H1 (cell line): ENCODE measurements around the gene TBC1D22A. TPM values are rescaled to one million over a fixed set of nuclear protein-coding genes. Genes with fewer than 3 reads are reported as not detected.

Experiments
- CTCF ChIA-PET: fragments of 300-600 bp; sonication (Branson Sonifier 250); formaldehyde crosslinking; loops from one replicate; lab custom pipeline; 2021; ENCODE audit not compliant: partially characterized antibody; lab: Charles Lee
- POLR2A ChIA-PET: fragments of 300-600 bp; sonication (Branson Sonifier 250); formaldehyde crosslinking; loops from one replicate; lab custom pipeline; 2021; ENCODE audit warnings: inconsistent platforms; ENCODE audit not compliant: partially characterized antibody; lab: Charles Lee
- DNase-seq, 2 experiments: peaks; one replicate each; pipeline versions ENCODE4 v3.0.0 to v3.0.0-alpha.2; 2010 to 2022; ENCODE audit warnings: low spot score in 2 of 2, low read depth in 1 of 2, mixed read lengths in 1 of 2
- FAIRE-seq: peaks from 2 replicates; lab custom pipeline; 2011; peaks lifted over from hg19 to GRCh38; lab: Jason Lieb, UNC
- H2AFZ ChIP-seq: 2 replicates; pipeline ENCODE4 v1.8.1; 2012; ENCODE audit warnings: low read length, inconsistent platforms
- H2AK5ac ChIP-seq: 2 replicates; pipeline ENCODE4 v1.6.1; 2013; ENCODE audit warnings: low read depth, low read length
- H2BK120ac ChIP-seq: replicated peaks from 2 replicates; pipeline ENCODE3; 2013; ENCODE audit warnings: low read depth, low read length, inconsistent platforms
- H2BK12ac ChIP-seq: 2 replicates; pipeline ENCODE4 v1.6.1; 2013; ENCODE audit warnings: low read depth, low read length
- H2BK15ac ChIP-seq: 2 replicates; pipeline ENCODE4 v1.6.1; 2013; ENCODE audit warnings: low read length
- H2BK20ac ChIP-seq: 2 replicates; pipeline ENCODE4 v1.6.1; 2013; ENCODE audit warnings: low read length
- H2BK5ac ChIP-seq: 2 replicates; pipeline ENCODE4 v1.6.1; 2013; ENCODE audit warnings: low read depth, low read length
- H3K14ac ChIP-seq: 2 replicates; pipeline ENCODE4 v1.6.1; 2013; ENCODE audit warnings: inconsistent platforms; ENCODE audit not compliant: insufficient read length
- H3K18ac ChIP-seq: 2 replicates; pipeline ENCODE4 v1.6.1; 2013; ENCODE audit warnings: low read length; ENCODE audit errors: extremely low read depth
- H3K23ac ChIP-seq: 2 replicates; pipeline ENCODE4 v1.6.1; 2013; ENCODE audit warnings: inconsistent platforms; ENCODE audit not compliant: insufficient read length
- H3K23me2 ChIP-seq: 2 replicates; pipeline ENCODE4 v1.6.1; 2013; ENCODE audit warnings: low read depth, low read length
- H3K27ac ChIP-seq: 2 replicates; pipeline ENCODE4 v1.6.1; 2011; ENCODE audit warnings: low read depth, low read length, inconsistent platforms
- H3K27me3 ChIP-seq, 4 experiments: replicated peaks in 1 of 4; 1 replicate in 1 of 4; 2 replicates in 3 of 4; pipeline versions ENCODE4 v1.6.1 to v1.8.1; 2011 to 2013; ENCODE audit warnings: low read length in 3 of 4, mild to moderate bottlenecking in 3 of 4, inconsistent platforms in 2 of 4, mixed read lengths in 2 of 4, moderate library complexity in 1 of 4; ENCODE audit not compliant: control insufficient read depth in 3 of 4, insufficient read depth in 3 of 4; ENCODE audit errors: extremely low read depth in 1 of 4
- H3K36me3 ChIP-seq, 4 experiments: 2 replicates each; pipeline versions ENCODE4 v1.6.1 to v1.8.1; 2011 to 2013; ENCODE audit warnings: mild to moderate bottlenecking in 4 of 4, low read length in 3 of 4, moderate library complexity in 2 of 4, control low read depth in 1 of 4, inconsistent platforms in 1 of 4; ENCODE audit not compliant: insufficient read depth in 4 of 4, control insufficient read depth in 2 of 4
- H3K4ac ChIP-seq: replicated peaks from 2 replicates; pipeline ENCODE3; 2013; ENCODE audit warnings: low read length, low read depth, mixed read lengths, inconsistent platforms; ENCODE audit not compliant: insufficient read length
- H3K4me1 ChIP-seq, 4 experiments: replicated peaks in 1 of 4; 1 replicate in 1 of 4; 2 replicates in 3 of 4; pipeline versions ENCODE4 v1.6.1 to v1.8.1; 2011 to 2013; ENCODE audit warnings: low read length in 3 of 4, inconsistent platforms in 2 of 4, mixed read lengths in 1 of 4; ENCODE audit not compliant: insufficient read depth in 4 of 4, control insufficient read depth in 3 of 4
- H3K4me2 ChIP-seq, 2 experiments: 2 replicates each; pipeline versions ENCODE4 v1.6.1 to v1.8.1; 2011 to 2013; ENCODE audit warnings: low read depth in 2 of 2, low read length in 2 of 2, control low read depth in 1 of 2, inconsistent platforms in 1 of 2, mild to moderate bottlenecking in 1 of 2; ENCODE audit not compliant: insufficient read depth in 1 of 2
- H3K4me3 ChIP-seq, 4 experiments: fragments of 200-600, 300-600 bp in 1 of 4; sonication (generic), shearing (Covaris generic), sonication (Bioruptor Twin) in 1 of 4; 2 replicates each; pipeline versions ENCODE4 v1.5.1 to v1.8.1; 2011 to 2016; ENCODE audit warnings: low read length in 4 of 4, low read depth in 3 of 4, control low read depth in 2 of 4, inconsistent platforms in 2 of 4, mild to moderate bottlenecking in 2 of 4, mixed read lengths in 1 of 4, moderate library complexity in 1 of 4; ENCODE audit not compliant: insufficient read depth in 2 of 4; ENCODE audit errors: extremely low read depth in 1 of 4
- H3K56ac ChIP-seq: replicated peaks from 2 replicates; pipeline ENCODE3; 2013; ENCODE audit warnings: low read depth, mild to moderate bottlenecking, mixed read lengths, low read length, inconsistent platforms; ENCODE audit not compliant: insufficient read length
- H3K79me1 ChIP-seq: 2 replicates; pipeline ENCODE4 v1.6.1; 2013; ENCODE audit warnings: low read depth, low read length, control low read depth
- H3K79me2 ChIP-seq, 2 experiments: 2 replicates each; pipeline versions ENCODE4 v1.6.1 to v1.8.1; 2012 to 2013; ENCODE audit warnings: low read length in 2 of 2, mild to moderate bottlenecking in 2 of 2, inconsistent platforms in 1 of 2; ENCODE audit not compliant: insufficient read depth in 2 of 2, control insufficient read depth in 1 of 2
- H3K9ac ChIP-seq, 4 experiments: replicated peaks in 1 of 4; 1 replicate in 1 of 4; 2 replicates in 3 of 4; pipeline versions ENCODE4 v1.6.1 to v1.8.1; 2011 to 2013; ENCODE audit warnings: low read depth in 3 of 4, low read length in 3 of 4, control low read depth in 2 of 4, mild to moderate bottlenecking in 2 of 4, moderate library complexity in 2 of 4, inconsistent platforms in 1 of 4; ENCODE audit errors: extremely low read depth in 1 of 4
- H3K9me3 ChIP-seq, 2 experiments: 2 replicates each; pipeline versions ENCODE4 v1.6.1 to v1.8.1; 2012 to 2013; ENCODE audit warnings: mild to moderate bottlenecking in 2 of 2, moderate library complexity in 2 of 2, control low read depth in 1 of 2, inconsistent platforms in 1 of 2, low read depth in 1 of 2, low read length in 1 of 2, mixed read lengths in 1 of 2; ENCODE audit not compliant: insufficient read depth in 2 of 2
- H4K20me1 ChIP-seq, 2 experiments: replicated peaks in 1 of 2; 2 replicates each; pipeline versions ENCODE3 to v1.8.1; 2011 to 2013; ENCODE audit warnings: inconsistent platforms in 2 of 2, low read length in 2 of 2, mild to moderate bottlenecking in 1 of 2; ENCODE audit not compliant: insufficient read depth in 2 of 2, control insufficient read depth in 1 of 2
- H4K5ac ChIP-seq: 2 replicates; pipeline ENCODE4 v1.6.1; 2013; ENCODE audit warnings: low read length, low read depth, mixed read lengths, inconsistent platforms; ENCODE audit not compliant: insufficient read length
- H4K8ac ChIP-seq: 2 replicates; pipeline ENCODE4 v1.8.0; 2013; ENCODE audit warnings: mild to moderate bottlenecking, moderate library complexity, low read length, inconsistent platforms; ENCODE audit not compliant: insufficient read depth; ENCODE audit errors: extremely low read depth
- H4K91ac ChIP-seq: replicated peaks from 2 replicates; pipeline ENCODE3; 2013; ENCODE audit warnings: low read length, mixed read lengths, inconsistent platforms; ENCODE audit not compliant: insufficient read length
- CBX5 ChIP-seq: fragments of 300-800, 300-1000 bp; sonication (generic); IDR thresholded peaks from 2 replicates; pipeline ENCODE4 v1.7.1; 2016; ENCODE audit warnings: antibody characterized with exemption, low read length, low read depth
- CBX8 ChIP-seq: fragments of 300-800, 300-1000 bp; sonication (generic); IDR thresholded peaks from 2 replicates; pipeline ENCODE4 v1.7.1; 2016; ENCODE audit warnings: low read depth, low read length, borderline replicate concordance
- CTBP2 ChIP-seq: IDR thresholded peaks from 2 replicates; pipeline ENCODE4 v1.7.0; 2011; ENCODE audit warnings: borderline replicate concordance, mild to moderate bottlenecking, moderate library complexity, mixed read lengths, low read length; ENCODE audit not compliant: insufficient read depth, insufficient read length
- EZH2 ChIP-seq: fragments of 200-600 bp; sonication (generic); IDR thresholded peaks from 2 replicates; pipeline ENCODE4 v1.7.1; 2012; ENCODE audit warnings: low read depth, mild to moderate bottlenecking, moderate library complexity, low read length, inconsistent platforms; ENCODE audit not compliant: severe bottlenecking
- HDAC2 ChIP-seq, 2 experiments: fragments of 300-600 bp in 1 of 2; sonication (generic) in 1 of 2; IDR thresholded peaks; 2 replicates each; pipeline ENCODE4 v1.6.1; 2011 to 2012; ENCODE audit warnings: low read depth in 2 of 2, low read length in 2 of 2, mild to moderate bottlenecking in 2 of 2, moderate library complexity in 2 of 2, borderline replicate concordance in 1 of 2, inconsistent platforms in 1 of 2
- KDM1A ChIP-seq: fragments of 200-600, 300-600 bp; sonication (generic); IDR thresholded peaks from 2 replicates; pipeline ENCODE4 v1.7.1; 2016; ENCODE audit warnings: mild to moderate bottlenecking, low read length, borderline replicate concordance
- MAFK ChIP-seq: IDR thresholded peaks from 2 replicates; pipeline ENCODE4 v1.6.1; 2012; ENCODE audit warnings: low read depth, mild to moderate bottlenecking, improper control_type of control experiment, low read length
- MAX ChIP-seq: IDR thresholded peaks from 2 replicates; pipeline ENCODE4 v1.6.1; 2012; ENCODE audit warnings: inconsistent platforms
- NRF1 ChIP-seq: IDR thresholded peaks from 2 replicates; pipeline ENCODE4 v1.6.1; 2011; ENCODE audit warnings: mild to moderate bottlenecking, low read depth, low read length, improper control_type of control experiment
- YY1 ChIP-seq: IDR thresholded peaks from 2 replicates; pipeline ENCODE4 v1.6.1; 2011; ENCODE audit warnings: low read depth, mild to moderate bottlenecking, low read length
- WGBS, 2 experiments: shearing (Covaris generic) in 1 of 2; methylation state at CpG; one replicate each; pipeline versions ENCODE4 v1.1.6 to v1.1.7; 2013 to 2015; ENCODE audit warnings: low lambda C conversion rate in 2 of 2, mixed read lengths in 2 of 2, inconsistent platforms in 1 of 2, low coverage in 1 of 2, missing lambda C conversion rate in 1 of 2; ENCODE audit not compliant: insufficient replicate concordance in 2 of 2, insufficient coverage in 1 of 2, insufficient read length in 1 of 2; ENCODE audit errors: extremely low coverage in 1 of 2, missing lambda C conversion rate in 1 of 2; 5-methylcytosine and 5-hydroxymethylcytosine counted together
- polyA plus RNA-seq, 7 experiments: library from polyadenylated mRNA; depleted of rRNA in 3 of 7; stranded (reverse) in 5 of 7; unstranded in 2 of 7; fragments of >200 nt in 5 of 7; fragments of 200-250 nt in 2 of 7; gene quantifications; 1 replicate in 5 of 7; 2 replicates in 1 of 7; 4 replicates in 1 of 7; pipeline versions ENCODE4 v1.2.1 to v1.2.3, GENCODE V29; 2011 to 2013; ENCODE audit warnings: missing spikeins in 2 of 7, mixed read lengths in 2 of 7
- total RNA-seq: library from RNA; stranded (reverse); fragmentation: NEBNext Ultra II Directional; extraction: Animal tissue kit (Norgen Biotek cat#: 25700); gene quantifications from 2 replicates; pipeline ENCODE4 v1.2.1, GENCODE V29; 2021
- TF ChIP-seq, protein P1 (sequence below): IDR thresholded peaks from 2 replicates; pipeline ENCODE4 v1.6.1; 2011; ENCODE audit warnings: low read depth, mild to moderate bottlenecking, low read length; ENCODE audit not compliant: insufficient read depth

Gene TBC1D22A
- total and polyA plus RNA-seq, 2 of the 8 experiments (the other 6 are each of a cell fraction or from before 2014, with no cell fraction given) = 11.9 to 18.4 TPM

GRCh38 chr22:47130883-47131631 lies 368.6 kb downstream of the TBC1D22A start:
- Histone ChIP-seq H2BK20ac (no peak overlapping the region), H3K14ac (no peak overlapping the region)
- no peak for TF ChIP-seq MAFK
- TF ChIP-seq HDAC2 (IDR thresholded peaks at IDR 0.05; ENCODE audit: borderline replicate concordance in 1 of 2, low read depth in 2 of 2, low read length in 2 of 2) = no peak
- no peak for TF ChIP-seq KDM1A
- no peak for TF ChIP-seq YY1
- no peak for TF ChIP-seq MAX
- TF ChIP-seq CBX5 = no peak
- no peak for TF ChIP-seq NRF1
- no peak for TF ChIP-seq EZH2
- no peak for TF ChIP-seq CTBP2
- TF ChIP-seq, protein P1, sequence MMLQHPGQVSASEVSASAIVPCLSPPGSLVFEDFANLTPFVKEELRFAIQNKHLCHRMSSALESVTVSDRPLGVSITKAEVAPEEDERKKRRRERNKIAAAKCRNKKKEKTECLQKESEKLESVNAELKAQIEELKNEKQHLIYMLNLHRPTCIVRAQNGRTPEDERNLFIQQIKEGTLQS = no peak
- TF ChIP-seq CBX8 = no peak

More at GRCh38 chr22:47130883-47131631, 368.6 kb downstream of the TBC1D22A start:
- Histone ChIP-seq H3K56ac (no peak overlapping the region), H3K18ac (no peak overlapping the region), H2AK5ac (no peak overlapping the region), H3K27me3 (no peaks in the 10 kb centered on the region), H3K4ac (no peak overlapping the region), H4K5ac (no peak overlapping the region), H2BK12ac (no peak overlapping the region), H2BK5ac (0 out of 2 replicates have a peak overlapping the region, but pooled peaks have one; percentile 30), H4K20me1 (no peaks in the 10 kb centered on the region), H3K79me1 (no peaks in the 10 kb centered on the region; the same call in 1 of the 2 replicates), H4K91ac (no peak overlapping the region), H3K79me2 (no peaks in the 10 kb centered on the region), H3K23me2 (no peaks in the 10 kb centered on the region), H2BK15ac (no peak overlapping the region), H3K9me3 (no peaks in the 10 kb centered on the region), H3K4me1 (no peaks in the 10 kb centered on the region; a peak in 2 of 7 replicates), H3K4me3 (no peak overlapping the region), H3K9ac (no peak overlapping the region), H3K23ac (no peak overlapping the region), H2BK120ac (no peak overlapping the region), H3K36me3 (no peaks in the 10 kb centered on the region), H4K8ac (no peak overlapping the region), H3K27ac (no peak overlapping the region), H2AFZ (no peak overlapping the region), H3K4me2 (no peak overlapping the region)
- DNase-seq (no peak), FAIRE-seq (no peak)
- POLR2A ChIA-PET = no interaction called here
- 93% methylated on average over 16 of the region's 16 CpGs; no CpG with 5 or more reads in 1 of the 2 experiments for WGBS, 2 experiments
- CTCF ChIA-PET = interaction anchor here (1.4 kb wide), 1 partner anchor 9 kb away, joined by 3 read pairs; no protein-coding TSS in a partner anchor
